Keratinocyte (primary cell): ENCODE results near the gene TOR1AIP1.

Experiments
- CTCF ChIP-seq, 3 experiments: IDR thresholded peaks in 1 of 3; conservative IDR thresholded peaks in 1 of 3; optimal IDR thresholded peaks in 1 of 3; 2 replicates in 2 of 3; 3 replicates in 1 of 3; pipeline versions ENCODE3 to v1.5.1; 2011; ENCODE audit warnings: low read length in 3 of 3, mild to moderate bottlenecking in 3 of 3, moderate library complexity in 2 of 3, control low read depth in 1 of 3, inconsistent platforms in 1 of 3; ENCODE audit not compliant: insufficient read depth in 2 of 3; ENCODE audit errors: extremely low read depth in 1 of 3
- EZH2 ChIP-seq: IDR thresholded peaks from one replicate; pipeline ENCODE4 v1.6.1; 2012; ENCODE audit warnings: inconsistent platforms, mild to moderate bottlenecking, low read length, moderate library complexity

DNA sequence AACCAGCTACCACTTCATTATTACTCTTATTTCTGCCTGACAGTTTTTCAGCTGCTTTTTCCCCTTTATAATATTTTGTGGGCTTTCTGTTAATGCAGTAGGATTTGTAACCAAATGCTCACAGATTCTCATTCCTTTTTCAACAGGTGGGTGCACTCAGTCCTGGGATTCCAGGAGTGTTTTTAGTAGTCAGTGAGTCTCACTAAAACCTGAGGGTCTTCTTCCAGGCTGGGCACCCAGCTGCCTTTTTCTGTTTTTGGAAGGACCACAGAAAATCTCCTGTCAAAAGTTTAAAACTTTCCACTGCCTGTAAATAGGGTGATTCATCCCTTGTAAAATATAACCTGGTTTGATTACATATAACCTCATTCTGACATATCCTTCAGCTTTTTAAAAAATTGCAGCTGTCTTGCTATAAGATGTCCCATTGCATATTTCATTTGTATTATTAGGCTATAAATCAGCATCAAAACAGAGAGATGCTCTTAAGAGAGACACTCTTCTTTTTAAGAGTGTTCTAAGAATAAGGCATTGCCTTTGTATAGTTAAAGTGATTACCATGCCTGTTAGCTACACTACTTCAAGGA, 55.7 kb downstream of the TOR1AIP1 start:
- TF ChIP-seq EZH2 (no peak), CTCF (optimal IDR thresholded peaks at IDR 0.05 in 1 of 3, IDR thresholded peaks at IDR 0.05 in 1 of 3, conservative IDR thresholded peaks at IDR 0.05 in 1 of 3; ENCODE audit: extremely low read depth in 1 of 3, insufficient read depth in 2 of 3, low read length in 3 of 3) (no peak)
